ENCODE data around the gene LMO2.

Gene LMO2

DNA sequence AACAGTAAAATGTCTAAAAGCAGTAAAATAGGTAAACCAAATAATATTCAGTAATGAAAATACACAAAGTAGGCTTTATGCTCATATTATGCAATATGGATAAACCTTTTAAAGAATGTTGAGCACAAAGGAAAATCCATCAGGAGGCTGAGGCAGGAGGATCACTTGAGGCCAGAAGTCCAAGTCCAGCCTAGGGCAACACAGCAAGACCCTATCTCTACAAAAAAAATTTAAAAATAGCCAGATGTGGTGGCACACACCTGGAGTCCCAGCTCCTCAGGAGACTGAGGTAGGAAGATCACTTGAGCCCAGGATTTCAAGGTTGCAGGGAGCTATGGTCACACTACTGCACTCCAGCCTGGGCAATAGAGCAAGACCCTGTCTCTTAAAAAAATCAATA lies 17.7 kb upstream of the LMO2 start:
- no peak overlapping the region for H2AFZ ChIP-seq (ENCODE audit: low read depth, low read length)
- peaks cover 11% of the 10 kb centered on the region for H3K4me1 ChIP-seq (ENCODE audit: insufficient read depth, low read length)

DNA sequence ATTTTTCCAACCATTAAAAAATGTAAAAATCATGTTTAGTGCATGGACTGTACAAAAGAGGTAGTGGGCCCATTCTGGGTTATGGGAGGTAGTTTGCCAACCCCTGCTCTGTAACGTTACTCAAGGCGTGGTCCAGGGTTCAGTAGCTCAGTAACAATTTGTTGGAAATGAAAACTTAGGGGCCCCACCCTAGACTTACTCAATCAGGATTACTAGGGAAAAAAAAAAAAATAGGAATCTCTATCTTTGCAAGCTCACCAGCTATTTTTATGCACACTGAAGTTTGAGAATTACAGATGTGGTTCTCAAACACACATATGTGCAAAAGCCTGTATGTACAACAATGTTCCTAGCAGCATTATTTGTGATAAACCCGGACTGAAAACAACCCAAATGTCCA lies 17.3 kb upstream of the LMO2 start:
- Histone ChIP-seq H3K9me3 (ENCODE audit: low read length) (peaks cover 4% of the 10 kb centered on the region), H2AFZ (ENCODE audit: low read depth, low read length) (no peak overlapping the region), H3K27me3 (ENCODE audit: insufficient read depth, low read length) (peaks cover 4% of the 10 kb centered on the region), H3K36me3 (ENCODE audit: insufficient read depth, low read length) (no peaks in the 10 kb centered on the region), H3K4me1 (ENCODE audit: insufficient read depth, low read length) (peaks cover 11% of the 10 kb centered on the region), H3K4me3 (ENCODE audit: low read length) (no peak overlapping the region)

More for the DNA sequence above, 17.7 kb upstream of the LMO2 start:
- no peaks in the 10 kb centered on the region for H3K36me3 ChIP-seq (ENCODE audit: insufficient read depth, low read length)
- H3K4me3 ChIP-seq (ENCODE audit: low read length) = no peak overlapping the region
- peaks cover 4% of the 10 kb centered on the region for H3K9me3 ChIP-seq (ENCODE audit: low read length)
- H3K27me3 ChIP-seq (ENCODE audit: insufficient read depth, low read length) = peaks cover 2% of the 10 kb centered on the region

DNA sequence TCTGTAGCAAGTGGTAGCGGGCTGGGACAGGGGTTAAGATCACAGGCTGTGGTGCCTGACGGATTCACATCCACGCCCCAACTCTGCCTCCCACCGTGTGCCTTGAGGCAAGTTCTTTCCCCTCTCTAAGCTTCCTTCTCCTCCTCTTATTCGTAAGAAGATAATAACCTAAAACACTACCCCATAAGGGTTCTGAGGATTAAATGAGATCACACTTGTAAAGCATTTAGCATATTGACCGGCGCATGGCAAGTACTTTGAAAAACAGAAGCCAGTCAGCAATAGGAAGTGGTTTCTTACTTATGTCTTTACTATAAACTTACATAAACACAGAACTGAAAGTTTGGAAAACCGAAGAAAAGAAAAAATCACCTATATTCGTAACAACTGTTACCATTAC lies 15.5 kb upstream of the LMO2 start:
- no peak overlapping the region for H3K4me3 ChIP-seq (ENCODE audit: low read length)
- peaks cover 11% of the 10 kb centered on the region for H3K4me1 ChIP-seq (ENCODE audit: insufficient read depth, low read length)
- H3K36me3 ChIP-seq (ENCODE audit: insufficient read depth, low read length) = no peaks in the 10 kb centered on the region
- peaks cover 4% of the 10 kb centered on the region for H3K9me3 ChIP-seq (ENCODE audit: low read length)
- H3K27me3 ChIP-seq (ENCODE audit: insufficient read depth, low read length) = peaks cover 6% of the 10 kb centered on the region
- no peak overlapping the region for H2AFZ ChIP-seq (ENCODE audit: low read depth, low read length)

DNA sequence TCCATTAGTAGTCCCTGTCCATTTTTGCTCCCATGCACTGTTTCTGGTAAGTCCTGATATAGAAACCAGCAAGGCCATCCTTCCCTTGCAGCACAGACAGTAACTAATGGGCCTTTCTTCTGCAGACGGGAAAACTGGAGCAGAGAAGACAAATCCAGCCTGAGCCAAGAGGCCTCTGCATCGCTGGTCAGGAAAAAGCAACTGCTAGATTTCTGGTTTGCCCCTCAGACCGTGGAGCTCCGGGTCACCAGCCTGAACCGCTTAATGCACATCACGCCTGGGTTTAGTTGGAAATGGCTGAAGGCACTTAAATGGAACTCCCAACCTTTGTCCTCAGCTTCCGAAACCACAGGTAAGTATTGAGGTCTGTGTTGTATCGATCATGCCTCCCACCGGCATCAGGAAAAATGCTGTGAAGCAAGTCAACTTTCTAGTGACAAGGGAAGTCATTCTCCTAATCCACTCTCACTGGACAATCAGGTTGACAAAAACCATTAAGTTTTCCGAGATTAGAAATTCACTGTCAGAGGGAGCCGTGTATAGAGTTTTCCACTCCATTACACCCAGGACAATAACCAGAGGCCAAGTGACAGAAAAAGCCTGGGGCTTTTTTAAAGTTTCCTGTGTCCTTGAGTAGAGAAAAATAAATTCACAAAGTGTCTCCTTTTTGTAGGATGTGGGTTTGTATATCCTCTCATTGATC lies 14.8 kb upstream of the LMO2 start:
- peaks cover 11% of the 10 kb centered on the region for H3K4me1 ChIP-seq (ENCODE audit: insufficient read depth, low read length)
- no peaks in the 10 kb centered on the region for H3K36me3 ChIP-seq (ENCODE audit: insufficient read depth, low read length)
- no peak overlapping the region for H3K4me3 ChIP-seq (ENCODE audit: low read length)
- no peak overlapping the region for H2AFZ ChIP-seq (ENCODE audit: low read depth, low read length)
- peaks cover 6% of the 10 kb centered on the region for H3K27me3 ChIP-seq (ENCODE audit: insufficient read depth, low read length)
- H3K9me3 ChIP-seq (ENCODE audit: low read length) = peaks cover 4% of the 10 kb centered on the region

DNA sequence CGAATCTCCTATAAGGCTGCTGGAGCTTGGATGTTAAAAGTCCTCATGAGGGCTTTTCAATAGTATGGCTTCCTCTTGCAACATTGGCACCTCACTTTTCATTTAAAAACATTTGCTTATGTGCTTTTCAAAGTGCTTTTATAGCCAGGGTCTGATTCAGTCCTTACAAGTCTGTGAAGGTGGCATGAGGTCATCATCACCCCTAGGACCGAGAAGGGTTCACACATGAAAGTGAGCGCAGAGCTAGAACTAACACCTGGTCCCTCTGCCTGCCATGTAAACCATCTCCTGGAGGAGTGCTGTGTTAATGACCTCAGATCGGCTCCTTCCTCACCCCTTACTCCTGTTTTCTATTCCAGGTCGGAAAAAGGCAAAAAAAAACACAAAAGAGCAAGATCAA lies 12.2 kb upstream of the LMO2 start:
- no peaks in the 10 kb centered on the region for H3K36me3 ChIP-seq (ENCODE audit: insufficient read depth, low read length)
- peaks cover 4% of the 10 kb centered on the region for H3K9me3 ChIP-seq (ENCODE audit: low read length)
- H2AFZ ChIP-seq (ENCODE audit: low read depth, low read length) = no peak overlapping the region
- peaks cover 11% of the 10 kb centered on the region for H3K27me3 ChIP-seq (ENCODE audit: insufficient read depth, low read length)
- H3K4me3 ChIP-seq (ENCODE audit: low read length) = no peak overlapping the region
- peaks cover 11% of the 10 kb centered on the region for H3K4me1 ChIP-seq (ENCODE audit: insufficient read depth, low read length)

DNA sequence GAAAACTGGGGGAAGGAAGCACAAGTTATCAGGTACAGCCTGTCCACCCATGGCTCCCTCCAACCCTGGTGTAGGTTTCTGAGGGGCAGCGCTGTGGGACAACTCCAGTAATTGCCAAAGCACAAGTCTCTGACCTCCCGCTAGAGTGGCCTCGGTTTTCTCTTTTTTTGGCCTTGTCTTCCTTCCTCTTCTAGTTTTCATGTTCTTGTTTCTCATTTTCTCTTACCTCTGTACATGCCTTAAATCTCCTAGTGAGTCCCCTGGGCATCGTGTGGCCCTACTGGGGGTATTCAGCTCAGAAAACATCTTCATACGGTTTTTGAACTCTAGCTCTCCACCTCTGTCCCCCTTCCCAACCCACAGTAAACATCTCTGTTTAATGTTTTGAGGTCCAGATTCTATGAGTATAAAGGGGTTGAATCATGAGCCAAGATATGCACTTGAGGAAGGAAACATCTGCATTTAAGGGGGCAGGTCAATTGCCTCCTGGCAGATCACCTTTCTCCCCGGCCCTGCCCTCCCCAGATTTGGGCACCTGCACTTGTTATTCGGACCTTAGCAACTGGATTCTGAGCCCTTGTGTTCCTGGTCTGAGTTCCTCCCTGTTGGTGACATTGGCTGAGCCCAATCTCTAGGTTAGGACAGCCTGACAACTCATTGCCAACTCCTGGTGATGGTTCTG lies 8.4 kb upstream of the LMO2 start:
- no peaks in the 10 kb centered on the region for H3K4me1 ChIP-seq (ENCODE audit: insufficient read depth, low read length)
- no peaks in the 10 kb centered on the region for H3K36me3 ChIP-seq (ENCODE audit: insufficient read depth, low read length)
- H2AFZ ChIP-seq (ENCODE audit: low read depth, low read length) = no peak overlapping the region
- H3K9me3 ChIP-seq (ENCODE audit: low read length) = no peaks in the 10 kb centered on the region
- H3K4me3 ChIP-seq (ENCODE audit: low read length) = no peak overlapping the region
- peaks cover 12% of the 10 kb centered on the region for H3K27me3 ChIP-seq (ENCODE audit: insufficient read depth, low read length)

DNA sequence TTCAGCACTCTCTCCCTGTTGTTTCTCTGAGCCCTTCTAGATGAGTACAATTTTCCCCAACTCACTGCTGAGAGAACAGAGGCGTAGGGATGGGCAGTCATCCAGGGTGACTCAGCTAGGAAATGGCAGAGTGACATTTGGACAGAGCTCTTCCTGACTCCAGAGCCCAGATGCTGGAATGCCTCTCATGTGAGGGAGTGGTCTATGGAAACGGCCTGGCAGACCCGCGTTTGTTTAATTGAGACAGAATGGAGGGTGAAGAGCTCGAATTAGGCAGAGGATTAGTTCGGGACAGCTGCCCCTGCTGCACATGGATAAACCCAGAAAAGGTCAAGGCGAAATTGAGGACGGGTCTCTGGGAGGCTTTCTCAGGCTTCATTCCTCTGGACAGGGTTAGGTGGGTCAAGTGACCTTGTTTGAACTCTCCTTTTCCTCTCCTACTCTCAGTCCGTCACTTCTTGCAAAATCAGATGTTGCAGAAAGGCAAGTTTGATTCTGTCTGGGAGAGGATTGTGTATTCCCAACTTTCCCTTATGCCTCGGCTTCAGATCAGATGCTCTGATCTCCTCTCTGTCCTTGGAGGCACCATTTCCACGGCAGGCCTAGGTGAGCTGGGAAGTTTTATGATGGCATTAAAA lies 7.6 kb upstream of the LMO2 start:
- Histone ChIP-seq H3K4me1 (ENCODE audit: insufficient read depth, low read length) (no peaks in the 10 kb centered on the region), H3K27me3 (ENCODE audit: insufficient read depth, low read length) (peaks cover 12% of the 10 kb centered on the region), H3K9me3 (ENCODE audit: low read length) (no peaks in the 10 kb centered on the region), H2AFZ (ENCODE audit: low read depth, low read length) (no peak overlapping the region), H3K4me3 (ENCODE audit: low read length) (no peak overlapping the region), H3K36me3 (ENCODE audit: insufficient read depth, low read length) (no peaks in the 10 kb centered on the region)

DNA sequence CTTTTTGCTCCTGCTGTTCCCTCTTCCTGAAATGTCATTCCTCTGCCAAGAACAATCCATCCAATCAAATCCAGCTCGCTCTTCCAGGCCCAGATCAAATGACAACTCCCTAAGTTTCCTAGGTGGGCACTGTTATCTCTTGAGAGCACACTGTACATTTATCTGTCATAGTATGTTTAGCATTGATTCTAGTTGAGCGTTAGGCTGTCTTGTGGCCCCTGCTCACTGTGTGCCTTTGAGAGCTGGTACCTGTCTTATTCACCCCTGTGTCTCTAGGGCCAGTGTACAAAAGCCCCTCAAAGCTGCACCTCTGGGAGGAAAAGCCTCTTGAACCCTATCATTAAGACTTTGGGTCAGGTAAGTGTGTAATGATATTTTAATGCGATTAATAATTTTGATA lies 7.1 kb upstream of the LMO2 start:
- peaks cover 8% of the 10 kb centered on the region for H3K27me3 ChIP-seq (ENCODE audit: insufficient read depth, low read length)
- no peak overlapping the region for H2AFZ ChIP-seq (ENCODE audit: low read depth, low read length)
- H3K36me3 ChIP-seq (ENCODE audit: insufficient read depth, low read length) = no peaks in the 10 kb centered on the region
- H3K9me3 ChIP-seq (ENCODE audit: low read length) = no peaks in the 10 kb centered on the region
- H3K4me3 ChIP-seq (ENCODE audit: low read length) = no peak overlapping the region
- no peaks in the 10 kb centered on the region for H3K4me1 ChIP-seq (ENCODE audit: insufficient read depth, low read length)

DNA sequence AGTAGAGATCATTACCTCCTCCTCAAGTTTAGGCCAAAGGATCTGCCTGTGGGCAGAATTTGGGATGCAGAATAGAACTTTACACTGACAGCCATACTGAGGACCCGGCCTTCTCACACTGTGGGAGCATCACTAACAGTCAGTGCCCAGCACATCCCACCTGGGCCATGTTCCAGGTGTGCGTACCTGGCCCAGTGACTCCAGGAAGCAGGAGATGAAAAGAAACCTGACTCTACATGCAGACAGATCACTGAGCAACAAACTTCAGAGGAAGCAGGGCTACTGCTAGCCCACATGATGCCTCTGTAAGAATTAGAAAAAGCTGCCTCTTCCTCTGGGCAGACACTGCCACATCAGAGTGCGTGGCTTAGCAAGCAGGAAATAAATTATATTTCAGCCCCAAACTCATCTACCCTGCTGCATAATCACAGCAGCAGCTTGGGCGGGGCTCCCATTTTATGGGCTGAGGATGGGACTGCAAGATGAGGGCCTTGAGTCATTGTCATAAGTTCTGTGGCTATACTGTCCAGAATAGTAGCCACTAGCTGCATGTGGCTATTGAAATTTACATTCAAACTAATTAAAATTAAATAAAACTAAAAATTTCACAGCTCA lies 6.0 kb upstream of the LMO2 start:
- H2AFZ ChIP-seq (ENCODE audit: low read depth, low read length) = no peak overlapping the region
- H3K4me3 ChIP-seq (ENCODE audit: low read length) = no peak overlapping the region
- H3K36me3 ChIP-seq (ENCODE audit: insufficient read depth, low read length) = no peaks in the 10 kb centered on the region
- H3K4me1 ChIP-seq (ENCODE audit: insufficient read depth, low read length) = no peaks in the 10 kb centered on the region
- H3K9me3 ChIP-seq (ENCODE audit: low read length) = no peaks in the 10 kb centered on the region
- peaks cover 8% of the 10 kb centered on the region for H3K27me3 ChIP-seq (ENCODE audit: insufficient read depth, low read length)

DNA sequence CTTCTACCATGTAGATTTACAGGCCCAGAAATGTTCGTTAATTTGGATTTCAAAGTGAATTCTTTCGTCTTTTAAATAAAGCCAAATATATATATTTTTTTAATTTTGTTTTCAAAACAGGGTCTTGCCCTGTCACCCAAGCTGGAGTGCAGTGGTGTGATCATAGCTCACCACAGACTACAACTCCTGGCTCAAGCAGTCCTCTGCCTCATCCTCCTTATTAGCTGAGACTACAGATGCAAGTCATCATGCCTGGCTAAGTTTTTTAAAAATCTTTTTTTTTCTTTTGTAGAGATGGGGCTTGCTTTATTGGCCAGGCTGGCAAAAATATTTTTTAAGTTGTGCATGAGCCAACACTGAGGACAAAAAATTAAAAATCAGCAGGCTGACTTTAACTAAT lies 5.0 kb upstream of the LMO2 start:
- no peaks in the 10 kb centered on the region for H3K9me3 ChIP-seq (ENCODE audit: low read length)
- no peak overlapping the region for H2AFZ ChIP-seq (ENCODE audit: low read depth, low read length)
- H3K4me3 ChIP-seq (ENCODE audit: low read length) = no peak overlapping the region
- H3K27me3 ChIP-seq (ENCODE audit: insufficient read depth, low read length) = peaks cover 8% of the 10 kb centered on the region
- H3K36me3 ChIP-seq (ENCODE audit: insufficient read depth, low read length) = no peaks in the 10 kb centered on the region
- H3K4me1 ChIP-seq (ENCODE audit: insufficient read depth, low read length) = peaks cover 9% of the 10 kb centered on the region

DNA sequence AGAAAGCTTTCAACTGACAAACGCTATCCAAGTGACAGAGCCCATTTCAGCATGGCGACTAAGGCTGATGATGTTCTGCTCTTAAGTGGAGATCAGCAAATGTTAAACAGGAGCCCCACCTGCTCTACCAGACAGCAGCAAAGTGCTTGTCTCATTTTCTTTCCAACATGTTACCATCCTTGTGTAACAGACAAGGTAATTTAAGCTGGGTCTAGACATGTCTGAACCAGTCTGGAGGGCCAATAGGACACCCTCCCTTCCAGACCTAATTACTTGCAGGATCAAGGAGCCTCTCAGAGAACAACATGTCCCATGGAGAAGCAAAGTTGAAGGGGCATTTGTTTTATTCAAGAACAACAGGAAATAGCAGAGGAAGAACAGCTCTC lies 3.9 kb upstream of the LMO2 start:
- peaks cover 8% of the 10 kb centered on the region for H3K27me3 ChIP-seq (ENCODE audit: insufficient read depth, low read length)
- no peaks in the 10 kb centered on the region for H3K36me3 ChIP-seq (ENCODE audit: insufficient read depth, low read length)
- peaks cover 21% of the 10 kb centered on the region for H3K4me1 ChIP-seq (ENCODE audit: insufficient read depth, low read length)

DNA sequence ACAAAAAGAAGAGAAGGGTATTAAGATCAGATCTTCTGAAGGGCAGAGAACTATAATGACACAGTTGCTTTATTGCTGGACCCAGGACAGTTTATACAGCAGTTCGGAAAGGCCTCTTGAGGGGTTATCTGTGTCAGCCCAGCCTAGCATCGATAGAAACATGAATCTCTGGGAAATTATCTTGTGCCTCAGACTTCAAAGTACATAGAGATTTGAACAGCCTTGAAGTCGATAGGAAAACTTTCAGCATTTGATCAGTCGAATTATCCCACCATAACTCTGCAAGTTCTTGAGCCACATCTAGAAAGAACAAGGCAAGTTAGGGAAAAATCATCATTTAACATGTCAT lies 2.5 kb upstream of the LMO2 start:
- no peak overlapping the region for H3K4me3 ChIP-seq (ENCODE audit: low read length)
- H3K4me1 ChIP-seq (ENCODE audit: insufficient read depth, low read length) = peaks cover 21% of the 10 kb centered on the region
- peaks cover 3% of the 10 kb centered on the region for H3K27me3 ChIP-seq (ENCODE audit: insufficient read depth, low read length)
- no peaks in the 10 kb centered on the region for H3K9me3 ChIP-seq (ENCODE audit: low read length)
- H2AFZ ChIP-seq (ENCODE audit: low read depth, low read length) = no peak overlapping the region
- no peaks in the 10 kb centered on the region for H3K36me3 ChIP-seq (ENCODE audit: insufficient read depth, low read length)

More for the DNA sequence above, 3.9 kb upstream of the LMO2 start:
- H2AFZ ChIP-seq (ENCODE audit: low read depth, low read length) = no peak overlapping the region
- H3K4me3 ChIP-seq (ENCODE audit: low read length) = no peak overlapping the region
- no peaks in the 10 kb centered on the region for H3K9me3 ChIP-seq (ENCODE audit: low read length)

DNA sequence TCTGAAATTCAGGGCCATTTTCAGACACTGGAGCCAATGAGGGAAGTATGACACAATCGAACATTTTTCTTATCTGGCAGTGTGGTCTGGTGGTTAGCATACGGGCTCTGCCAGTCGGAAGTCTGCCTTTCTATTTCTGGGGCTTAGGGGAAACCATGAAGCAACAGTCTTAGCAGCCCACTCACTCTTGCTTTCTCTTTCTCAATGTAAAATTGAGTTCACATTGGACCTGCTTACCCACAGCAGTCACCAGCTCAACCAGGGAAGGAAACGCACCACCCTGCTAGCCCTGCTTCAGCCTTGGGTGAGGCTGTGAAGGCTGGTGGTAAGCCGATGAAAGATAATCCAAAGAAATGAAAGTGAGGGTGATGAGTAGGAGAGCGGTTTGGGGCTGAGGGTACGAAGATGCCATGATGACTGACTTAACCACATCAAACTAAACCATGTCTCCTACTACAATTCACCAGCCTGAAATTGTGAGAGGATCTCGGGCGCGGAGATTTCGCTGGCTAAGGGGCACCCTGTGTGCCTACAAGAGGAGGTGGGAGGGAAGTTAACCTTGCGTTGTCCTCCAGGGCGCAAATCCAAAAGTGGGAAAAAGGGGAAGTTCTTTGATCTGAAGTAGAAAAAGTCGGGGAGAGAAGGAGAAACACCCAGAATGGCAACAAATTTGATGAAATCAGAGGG lies 2.0 kb upstream of the LMO2 start:
- Histone ChIP-seq H3K36me3 (ENCODE audit: insufficient read depth, low read length) (no peaks in the 10 kb centered on the region), H3K9me3 (ENCODE audit: low read length) (no peaks in the 10 kb centered on the region), H3K27me3 (ENCODE audit: insufficient read depth, low read length) (peaks cover 3% of the 10 kb centered on the region), H3K4me1 (ENCODE audit: insufficient read depth, low read length) (peaks cover 21% of the 10 kb centered on the region), H2AFZ (ENCODE audit: low read depth, low read length) (no peak overlapping the region), H3K4me3 (ENCODE audit: low read length) (no peak overlapping the region)

All from neuron (in vitro differentiated cells).